HepG2 (cell line): ENCODE data around the gene CCND1. TPM values are rescaled to one million over a fixed set of nuclear protein-coding genes. Genes with fewer than 3 reads are reported as not detected.

Experiments used
- ASH2L ChIP-seq: fragments of 300-600, 200-600 bp; sonication (generic); IDR thresholded peaks from 2 replicates; pipeline ENCODE4 v1.7.0; 2017; ENCODE audit warnings: low read depth, mild to moderate bottlenecking, moderate library complexity, mixed read lengths, low read length; ENCODE audit not compliant: insufficient read length
- BRD4 ChIP-seq: sonication (generic); formaldehyde crosslinking; IDR thresholded peaks from 2 replicates; pipeline ENCODE4 v1.4.0; 2020; ENCODE audit warnings: missing genetic modification reagents
- CERS6 ChIP-seq: sonication (generic); formaldehyde crosslinking; IDR thresholded peaks from 2 replicates; pipeline ENCODE4 v1.5.0; 2020; ENCODE audit warnings: missing genetic modification reagents
- CSRNP2 ChIP-seq: sonication (generic); formaldehyde crosslinking; conservative IDR thresholded peaks from 2 replicates; pipeline ENCODE4 v1.8.0; 2022; ENCODE audit warnings: low read depth, missing genetic modification reagents
- FOXK1 ChIP-seq: sonication (generic); formaldehyde crosslinking; IDR thresholded peaks from 2 replicates; pipeline ENCODE4 v1.4.0; 2020; ENCODE audit warnings: low read depth, missing genetic modification reagents, borderline replicate concordance
- HDAC6 ChIP-seq: fragments of 200-600 bp; sonication (generic); IDR thresholded peaks from 2 replicates; pipeline ENCODE4 v1.7.0; 2017; ENCODE audit warnings: mild to moderate bottlenecking, antibody characterized with exemption, low read length, low read depth
- IKZF1 ChIP-seq: fragments of 450-650 bp; IDR thresholded peaks from 2 replicates; pipeline ENCODE4 v1.7.1; 2016
- NONO ChIP-seq, 2 experiments: fragments of 450-650 bp in 1 of 2; sonication (generic) in 1 of 2; formaldehyde crosslinking in 1 of 2; IDR thresholded peaks in 1 of 2; conservative IDR thresholded peaks in 1 of 2; 2 replicates each; pipeline versions ENCODE4 v1.6.1 to v1.8.0; 2017 to 2022; ENCODE audit warnings: mild to moderate bottlenecking in 1 of 2, missing genetic modification reagents in 1 of 2, moderate library complexity in 1 of 2
- PHF20 ChIP-seq: sonication (generic); formaldehyde crosslinking; IDR thresholded peaks from 2 replicates; pipeline ENCODE4 v1.5.0; 2020; ENCODE audit warnings: mild to moderate bottlenecking, missing genetic modification reagents
- TFDP1 ChIP-seq: IDR thresholded peaks from 2 replicates; pipeline ENCODE4 v1.6.1; 2016; ENCODE audit warnings: missing compliant biosample characterization, missing genetic modification reagents, borderline replicate concordance
- ZBTB10 ChIP-seq: sonication (generic); formaldehyde crosslinking; IDR thresholded peaks from 2 replicates; pipeline ENCODE4 v1.4.0; 2020; ENCODE audit warnings: missing genetic modification reagents, borderline replicate concordance
- ZNF18 ChIP-seq: sonication (generic); formaldehyde crosslinking; IDR thresholded peaks from 2 replicates; pipeline ENCODE4 v1.8.0; 2022; ENCODE audit warnings: mild to moderate bottlenecking, missing genetic modification reagents; ENCODE audit not compliant: insufficient replicate concordance
- ZNF550 ChIP-seq: sonication (generic); formaldehyde crosslinking; IDR thresholded peaks from 2 replicates; pipeline ENCODE4 v1.4.0; 2020; ENCODE audit warnings: mild to moderate bottlenecking, missing genetic modification reagents, borderline replicate concordance
- ZSCAN20 ChIP-seq: sonication (generic); formaldehyde crosslinking; IDR thresholded peaks from 2 replicates; pipeline ENCODE4 v1.4.0; 2020; ENCODE audit warnings: missing genetic modification reagents, mild to moderate bottlenecking, borderline replicate concordance
- polyA plus RNA-seq, 8 experiments: library from polyadenylated mRNA; depleted of rRNA in 3 of 8; stranded (reverse) in 7 of 8; unstranded in 1 of 8; fragments of >200 nt; fragmentation: Illumina TruSeq in 4 of 8; extraction: Trizol in 4 of 8; gene quantifications; 2 replicates each; pipeline versions ENCODE4 v1.2.1 to v1.2.3, GENCODE V29; 2011 to 2016; ENCODE audit warnings: low read depth in 4 of 8, missing spikeins in 1 of 8, mixed read lengths in 1 of 8; ENCODE audit not compliant: insufficient read depth in 1 of 8
- total RNA-seq, 5 experiments: library from RNA; depleted of rRNA; stranded (reverse); fragments of >200 nt; fragmentation: Illumina TruSeq; extraction: Trizol; gene quantifications; 2 replicates each; pipeline ENCODE4 v1.2.3, GENCODE V29; 2016; ENCODE audit warnings: low read depth in 1 of 5

The CCND1 gene
- total and polyA plus RNA-seq, 2 of the 13 experiments (the other 11 are each of a cell fraction or from before 2014, with no cell fraction given) = 107 to 136 TPM

GRCh38 chr11:69654660-69655478 lies 13.9 kb downstream of the CCND1 start (continued):
- no peak for TF ChIP-seq CSRNP2 (CRISPR knock-in tag)
- TF ChIP-seq ZNF18 (CRISPR knock-in tag) = no peak
- TF ChIP-seq BRD4 (CRISPR knock-in tag) = 0 out of 2 replicates have a peak, but pooled peaks have one; percentile 30
- peak; percentile 61 for TF ChIP-seq ASH2L
- no peak for TF ChIP-seq PHF20 (CRISPR knock-in tag)
- peak; percentile 58; the same call in 1 of the 2 replicates for TF ChIP-seq TFDP1 (CRISPR knock-in tag)
- no peak for TF ChIP-seq ZNF550 (CRISPR knock-in tag)
- peak; percentile 47; the same call in 1 of the 2 replicates for TF ChIP-seq FOXK1 (CRISPR knock-in tag)
- TF ChIP-seq HDAC6 = no peak
- no peak for TF ChIP-seq IKZF1
- no peak for TF ChIP-seq NONO (IDR thresholded peaks at IDR 0.05)
- TF ChIP-seq NONO (CRISPR knock-in tag; conservative IDR thresholded peaks at IDR 0.05) = no peak
- TF ChIP-seq ZBTB10 = peak; percentile 78; the same call in 1 of the 2 replicates
- TF ChIP-seq ZSCAN20 (CRISPR knock-in tag) = no peak
- TF ChIP-seq CERS6 (CRISPR knock-in tag) = no peak
